HepG2 (cell line): ENCODE results near the gene ANKRD22. TPM values are rescaled to one million over a fixed set of nuclear protein-coding genes. Genes with fewer than 3 reads are reported as not detected.

Experiments
- ATAC-seq: fragments of 200-7000 bp; cut with Tn5 transposase; 3 replicates; pipeline ENCODE4 v1.9.1; 2020; ENCODE audit warnings: mild to moderate bottlenecking, moderate library complexity
- BruUV-seq: library from RNA; stranded (reverse); fragments of 400-500 nt; replicated peaks from 2 replicates; lab custom pipeline; 2021; lab: Mats Ljungman, UMichigan
- CTCF ChIA-PET: fragments of 300-600 bp; formaldehyde crosslinking; extraction: SDS; loops from one replicate; lab custom pipeline; 2021; ENCODE audit warnings: low total read pairs, inconsistent platforms, low intra/inter-chr PET ratio; lab: Yijun Ruan, JAX
- POLR2A ChIA-PET: fragments of 350-600 bp; sonication (Branson Sonifier 250); formaldehyde crosslinking; loops from one replicate; lab custom pipeline; 2020; ENCODE audit warnings: antibody characterized with exemption, inconsistent platforms; lab: Yijun Ruan, JAX
- DNase-seq: peaks from one replicate; pipeline ENCODE4 v3.0.0-alpha.2; 2015; ENCODE audit warnings: low spot score
- FAIRE-seq: peaks from 3 replicates; lab custom pipeline; 2011; peaks lifted over from hg19 to GRCh38; lab: Jason Lieb, UNC
- H2AFZ ChIP-seq: one replicate; pipeline ENCODE4 v1.6.1; 2011; ENCODE audit warnings: low read length, inconsistent platforms
- H3K27ac ChIP-seq: fragments of 300-600 bp; 3 replicates; pipeline ENCODE4 v1.8.0; 2011; ENCODE audit warnings: mixed run types, mild to moderate bottlenecking, mixed read lengths, low read length, inconsistent platforms; ENCODE audit not compliant: insufficient read depth; ENCODE audit errors: extremely low read length
- H3K27me3 ChIP-seq, 2 experiments: fragments of 200-600 bp in 1 of 2; 2 replicates in 1 of 2; 3 replicates in 1 of 2; pipeline versions ENCODE4 v1.6.0 to v1.8.0; 2011; ENCODE audit warnings: low read length in 2 of 2, mild to moderate bottlenecking in 2 of 2, moderate library complexity in 2 of 2, inconsistent platforms in 1 of 2; ENCODE audit not compliant: insufficient read depth in 2 of 2, control insufficient read depth in 1 of 2
- H3K36me3 ChIP-seq, 2 experiments: fragments of 200-600 bp in 1 of 2; replicated peaks in 1 of 2; 2 replicates in 1 of 2; 3 replicates in 1 of 2; pipeline versions ENCODE4 v1.5.1 to v1.8.0; 2011; ENCODE audit warnings: low read length in 2 of 2, inconsistent platforms in 1 of 2; ENCODE audit not compliant: insufficient read depth in 2 of 2, control insufficient read depth in 1 of 2
- H3K4me1 ChIP-seq: 2 replicates; pipeline ENCODE4 v1.5.1; 2012; ENCODE audit warnings: low read length, inconsistent platforms; ENCODE audit not compliant: insufficient read depth
- H3K4me2 ChIP-seq: 2 replicates; pipeline ENCODE4 v1.6.0; 2011; ENCODE audit warnings: low read depth, low read length, inconsistent platforms
- H3K4me3 ChIP-seq, 3 experiments: fragments of 200-600 bp in 1 of 3; sonication (generic), shearing (Covaris generic) in 1 of 3; replicated peaks in 1 of 3; 2 replicates each; pipeline ENCODE4 v1.5.1; 2011 to 2016; ENCODE audit warnings: low read length in 3 of 3, inconsistent platforms in 2 of 3, low read depth in 2 of 3, mild to moderate bottlenecking in 2 of 3, control low read depth in 1 of 3, mixed read lengths in 1 of 3; ENCODE audit not compliant: insufficient read depth in 1 of 3
- H3K79me2 ChIP-seq: one replicate; pipeline ENCODE4 v1.6.1; 2011; ENCODE audit warnings: low read length, inconsistent platforms; ENCODE audit not compliant: insufficient read depth
- H3K9ac ChIP-seq: 2 replicates; pipeline ENCODE4 v1.6.0; 2011; ENCODE audit warnings: mild to moderate bottlenecking, low read depth, low read length, inconsistent platforms; ENCODE audit not compliant: insufficient read depth
- H3K9me3 ChIP-seq: 2 replicates; pipeline ENCODE4 v1.5.1; 2012; ENCODE audit warnings: mild to moderate bottlenecking, low read length
- H4K20me1 ChIP-seq: 2 replicates; pipeline ENCODE4 v1.6.0; 2011; ENCODE audit warnings: inconsistent platforms, mild to moderate bottlenecking, low read length, moderate library complexity; ENCODE audit not compliant: insufficient read depth
- AGO1 ChIP-seq: fragments of 200-400 bp; formaldehyde crosslinking; IDR thresholded peaks from 2 replicates; pipeline ENCODE4 v1.6.1; 2017; ENCODE audit warnings: mild to moderate bottlenecking, low read depth, low read length, moderate library complexity; ENCODE audit not compliant: poor library complexity, severe bottlenecking
- BRD4 ChIP-seq: sonication (generic); formaldehyde crosslinking; IDR thresholded peaks from 2 replicates; pipeline ENCODE4 v1.4.0; 2020; ENCODE audit warnings: missing genetic modification reagents
- CEBPG ChIP-seq: IDR thresholded peaks from 2 replicates; pipeline ENCODE4 v1.6.1; 2016
- HDAC2 ChIP-seq: sonication (generic); formaldehyde crosslinking; IDR thresholded peaks from 2 replicates; pipeline ENCODE4 v1.4.0; 2020; ENCODE audit warnings: missing genetic modification reagents
- HDAC6 ChIP-seq: fragments of 200-600 bp; sonication (generic); IDR thresholded peaks from 2 replicates; pipeline ENCODE4 v1.7.0; 2017; ENCODE audit warnings: mild to moderate bottlenecking, antibody characterized with exemption, low read length, low read depth
- JARID2 ChIP-seq: sonication (generic); formaldehyde crosslinking; IDR thresholded peaks from 2 replicates; pipeline ENCODE4 v1.8.1; 2023; ENCODE audit warnings: missing genetic modification reagents, inconsistent platforms; ENCODE audit not compliant: insufficient replicate concordance
- NCOA5 ChIP-seq: sonication (generic); formaldehyde crosslinking; IDR thresholded peaks from 2 replicates; pipeline ENCODE4 v1.4.0; 2020; ENCODE audit warnings: missing genetic modification reagents
- NCOR1 ChIP-seq: fragments of 200-600 bp; sonication (generic); IDR thresholded peaks from 2 replicates; pipeline ENCODE4 v1.7.0; 2017; ENCODE audit warnings: antibody characterized with exemption, low read length, borderline replicate concordance
- POLR2AphosphoS5 ChIP-seq: IDR thresholded peaks from 2 replicates; pipeline ENCODE4 v1.6.1; 2012; ENCODE audit warnings: low read depth, low read length
- RFX5 ChIP-seq: IDR thresholded peaks from 2 replicates; pipeline ENCODE4 v1.6.1; 2011; ENCODE audit warnings: low read depth, low read length, improper control_type of control experiment
- SALL2 ChIP-seq: sonication (generic); formaldehyde crosslinking; IDR thresholded peaks from 2 replicates; pipeline ENCODE4 v1.8.1; 2023; ENCODE audit warnings: mild to moderate bottlenecking, missing genetic modification reagents, inconsistent platforms
- SNRNP70 ChIP-seq: fragments of 200-400 bp; formaldehyde crosslinking; IDR thresholded peaks from 2 replicates; pipeline ENCODE4 v1.6.1; 2017; ENCODE audit warnings: mild to moderate bottlenecking, low read depth, low read length, moderate library complexity
- THAP11 ChIP-seq: IDR thresholded peaks from 2 replicates; pipeline ENCODE4 v1.6.1; 2016; ENCODE audit warnings: missing biosample characterization, missing genetic modification reagents
- ZFP41 ChIP-seq: sonication (generic); formaldehyde crosslinking; IDR thresholded peaks from 2 replicates; pipeline ENCODE4 v1.4.0; 2020; ENCODE audit warnings: mild to moderate bottlenecking, missing genetic modification reagents, borderline replicate concordance
- ZNF207 ChIP-seq: fragments of 450-650 bp; IDR thresholded peaks from 2 replicates; pipeline ENCODE4 v1.6.1; 2016; ENCODE audit warnings: antibody characterized with exemption, borderline replicate concordance
- ZNF530 ChIP-seq: sonication (generic); formaldehyde crosslinking; IDR thresholded peaks from 2 replicates; pipeline ENCODE4 v1.5.0; 2020; ENCODE audit warnings: low read depth, mild to moderate bottlenecking, missing genetic modification reagents
- ZNF75D ChIP-seq: sonication (generic); formaldehyde crosslinking; IDR thresholded peaks from 2 replicates; pipeline ENCODE4 v1.8.1; 2023; ENCODE audit warnings: missing genetic modification reagents, mild to moderate bottlenecking, borderline replicate concordance
- WGBS: methylation state at CpG from one replicate; pipeline ENCODE4 v1.1.6; 2017; ENCODE audit warnings: low lambda C conversion rate; 5-methylcytosine and 5-hydroxymethylcytosine counted together
- in situ Hi-C: cut with HindIII; loops from 2 replicates; pipeline ENCODE4 v1.10.0; 2017; ENCODE audit warnings: low pct_unique_long_range_greater_than_20kb; ENCODE audit not compliant: extremely low pct_ligation_motif_present
- intact Hi-C: fragments of 100-400 bp; cut with micrococcal nuclease; formaldehyde crosslinking; loops from one replicate; pipeline ENCODE4 v1.10.0; 2022; ENCODE audit not compliant: unreplicated experiment
- polyA plus RNA-seq, 8 experiments: library from polyadenylated mRNA; depleted of rRNA in 3 of 8; stranded (reverse) in 7 of 8; unstranded in 1 of 8; fragments of >200 nt; fragmentation: Illumina TruSeq in 4 of 8; extraction: Trizol in 4 of 8; gene quantifications; 2 replicates each; pipeline versions ENCODE4 v1.2.1 to v1.2.3, GENCODE V29; 2011 to 2016; ENCODE audit warnings: low read depth in 4 of 8, missing spikeins in 1 of 8, mixed read lengths in 1 of 8; ENCODE audit not compliant: insufficient read depth in 1 of 8
- total RNA-seq, 5 experiments: library from RNA; depleted of rRNA; stranded (reverse); fragments of >200 nt; fragmentation: Illumina TruSeq; extraction: Trizol; gene quantifications; 2 replicates each; pipeline ENCODE4 v1.2.3, GENCODE V29; 2016; ENCODE audit warnings: low read depth in 1 of 5
- TF ChIP-seq, protein P1 (sequence below): sonication (generic); formaldehyde crosslinking; IDR thresholded peaks from 2 replicates; pipeline ENCODE4 v1.4.0; 2020; ENCODE audit warnings: mild to moderate bottlenecking, missing genetic modification reagents
- TF ChIP-seq, protein P2 (sequence below): IDR thresholded peaks from 2 replicates; pipeline ENCODE4 v1.6.1; 2012; ENCODE audit warnings: inconsistent platforms
- TF ChIP-seq, protein P3 (sequence below): sonication (generic); formaldehyde crosslinking; IDR thresholded peaks from 2 replicates; pipeline ENCODE4 v1.8.0; 2022; ENCODE audit warnings: low read depth, missing genetic modification reagents

ANKRD22 gene
- total and polyA plus RNA-seq, 2 of the 13 experiments (the other 11 are each of a cell fraction or from before 2014, with no cell fraction given) = not detected

DNA sequence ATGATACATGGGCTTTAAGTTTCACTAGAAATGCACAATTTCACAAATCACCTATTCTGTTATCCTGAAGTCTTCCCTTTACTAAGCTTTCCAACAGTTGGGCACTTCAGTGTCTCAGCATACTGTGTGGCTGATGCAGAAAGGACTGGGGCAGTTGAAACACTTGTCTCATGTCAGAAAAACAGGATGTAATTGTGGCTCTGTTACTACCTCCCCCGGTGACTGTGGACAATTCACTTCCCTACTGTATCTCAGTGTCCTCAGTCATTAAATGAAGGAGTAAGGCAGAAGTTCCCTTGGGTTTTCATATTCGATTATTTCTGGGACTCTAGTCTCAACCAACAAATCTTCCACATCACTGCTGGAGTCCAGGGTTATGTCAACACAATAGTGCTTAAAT lies 17.9 kb downstream of the ANKRD22 start:
- 0% methylated on average over 2 of the region's 2 CpGs for WGBS
- H2AFZ ChIP-seq = no peak overlapping the region
- H3K79me2 ChIP-seq = no peaks in the 10 kb centered on the region
- no peaks in the 10 kb centered on the region for H4K20me1 ChIP-seq
- ChIA-PET POLR2A (no interaction called here), CTCF (no interaction called here)
- intact Hi-C loops (loop anchor here (2.0 kb wide), 3 partner anchors 47 to 383 kb away; partner anchors contain the start of gene STAMBPL1), in situ Hi-C loops (loop anchor here (25.0 kb wide), 1 partner anchor 379 kb away; the partner anchor contains the start of gene CH25H)
- FAIRE-seq (no peak), ATAC-seq (no peak), DNase-seq (no peak)
- H3K27ac ChIP-seq = no peak overlapping the region
- H3K4me2 ChIP-seq = no peak overlapping the region
- H3K4me1 ChIP-seq = no peaks in the 10 kb centered on the region
- H3K27me3 ChIP-seq = no peaks in the 10 kb centered on the region
- H3K4me3 ChIP-seq = no peak overlapping the region
- no peaks in the 10 kb centered on the region for H3K36me3 ChIP-seq
- BruUV-seq = no TSS peak
- H3K9ac ChIP-seq = no peak overlapping the region
- no peak for TF ChIP-seq ZNF207
- TF ChIP-seq JARID2 = no peak
- no peak for TF ChIP-seq HDAC2
- no peak for TF ChIP-seq HDAC6
- TF ChIP-seq, protein P1, sequence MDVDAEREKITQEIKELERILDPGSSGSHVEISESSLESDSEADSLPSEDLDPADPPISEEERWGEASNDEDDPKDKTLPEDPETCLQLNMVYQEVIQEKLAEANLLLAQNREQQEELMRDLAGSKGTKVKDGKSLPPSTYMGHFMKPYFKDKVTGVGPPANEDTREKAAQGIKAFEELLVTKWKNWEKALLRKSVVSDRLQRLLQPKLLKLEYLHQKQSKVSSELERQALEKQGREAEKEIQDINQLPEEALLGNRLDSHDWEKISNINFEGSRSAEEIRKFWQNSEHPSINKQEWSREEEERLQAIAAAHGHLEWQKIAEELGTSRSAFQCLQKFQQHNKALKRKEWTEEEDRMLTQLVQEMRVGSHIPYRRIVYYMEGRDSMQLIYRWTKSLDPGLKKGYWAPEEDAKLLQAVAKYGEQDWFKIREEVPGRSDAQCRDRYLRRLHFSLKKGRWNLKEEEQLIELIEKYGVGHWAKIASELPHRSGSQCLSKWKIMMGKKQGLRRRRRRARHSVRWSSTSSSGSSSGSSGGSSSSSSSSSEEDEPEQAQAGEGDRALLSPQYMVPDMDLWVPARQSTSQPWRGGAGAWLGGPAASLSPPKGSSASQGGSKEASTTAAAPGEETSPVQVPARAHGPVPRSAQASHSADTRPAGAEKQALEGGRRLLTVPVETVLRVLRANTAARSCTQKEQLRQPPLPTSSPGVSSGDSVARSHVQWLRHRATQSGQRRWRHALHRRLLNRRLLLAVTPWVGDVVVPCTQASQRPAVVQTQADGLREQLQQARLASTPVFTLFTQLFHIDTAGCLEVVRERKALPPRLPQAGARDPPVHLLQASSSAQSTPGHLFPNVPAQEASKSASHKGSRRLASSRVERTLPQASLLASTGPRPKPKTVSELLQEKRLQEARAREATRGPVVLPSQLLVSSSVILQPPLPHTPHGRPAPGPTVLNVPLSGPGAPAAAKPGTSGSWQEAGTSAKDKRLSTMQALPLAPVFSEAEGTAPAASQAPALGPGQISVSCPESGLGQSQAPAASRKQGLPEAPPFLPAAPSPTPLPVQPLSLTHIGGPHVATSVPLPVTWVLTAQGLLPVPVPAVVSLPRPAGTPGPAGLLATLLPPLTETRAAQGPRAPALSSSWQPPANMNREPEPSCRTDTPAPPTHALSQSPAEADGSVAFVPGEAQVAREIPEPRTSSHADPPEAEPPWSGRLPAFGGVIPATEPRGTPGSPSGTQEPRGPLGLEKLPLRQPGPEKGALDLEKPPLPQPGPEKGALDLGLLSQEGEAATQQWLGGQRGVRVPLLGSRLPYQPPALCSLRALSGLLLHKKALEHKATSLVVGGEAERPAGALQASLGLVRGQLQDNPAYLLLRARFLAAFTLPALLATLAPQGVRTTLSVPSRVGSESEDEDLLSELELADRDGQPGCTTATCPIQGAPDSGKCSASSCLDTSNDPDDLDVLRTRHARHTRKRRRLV (CRISPR knock-in tag) = no peak
- TF ChIP-seq RFX5 = no peak
- TF ChIP-seq SALL2 (CRISPR knock-in tag) = no peak
- no peak for TF ChIP-seq SNRNP70
- TF ChIP-seq ZNF530 = no peak
- TF ChIP-seq, protein P2, sequence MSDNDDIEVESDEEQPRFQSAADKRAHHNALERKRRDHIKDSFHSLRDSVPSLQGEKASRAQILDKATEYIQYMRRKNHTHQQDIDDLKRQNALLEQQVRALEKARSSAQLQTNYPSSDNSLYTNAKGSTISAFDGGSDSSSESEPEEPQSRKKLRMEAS = no peak
- TF ChIP-seq THAP11 (CRISPR knock-in tag) = no peak
- TF ChIP-seq CEBPG (CRISPR knock-in tag) = no peak
- TF ChIP-seq POLR2AphosphoS5 = no peak
- TF ChIP-seq AGO1 = no peak
- TF ChIP-seq ZNF75D (CRISPR knock-in tag) = no peak
- TF ChIP-seq BRD4 (CRISPR knock-in tag) = no peak
- TF ChIP-seq NCOA5 (CRISPR knock-in tag) = no peak
- TF ChIP-seq, protein P3, sequence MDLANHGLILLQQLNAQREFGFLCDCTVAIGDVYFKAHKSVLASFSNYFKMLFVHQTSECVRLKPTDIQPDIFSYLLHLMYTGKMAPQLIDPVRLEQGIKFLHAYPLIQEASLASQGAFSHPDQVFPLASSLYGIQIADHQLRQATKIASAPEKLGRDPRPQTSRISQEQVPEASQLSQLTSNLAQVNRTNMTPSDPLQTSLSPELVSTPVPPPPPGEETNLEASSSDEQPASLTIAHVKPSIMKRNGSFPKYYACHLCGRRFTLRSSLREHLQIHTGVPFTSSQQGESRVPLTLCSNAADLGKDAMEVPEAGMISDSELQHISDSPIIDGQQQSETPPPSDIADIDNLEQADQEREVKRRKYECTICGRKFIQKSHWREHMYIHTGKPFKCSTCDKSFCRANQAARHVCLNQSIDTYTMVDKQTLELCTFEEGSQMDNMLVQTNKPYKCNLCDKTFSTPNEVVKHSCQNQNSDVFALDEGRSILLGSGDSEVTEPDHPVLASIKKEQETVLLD (CRISPR knock-in tag) = no peak
- TF ChIP-seq NCOR1 = no peak
- TF ChIP-seq ZFP41 (CRISPR knock-in tag) = no peak
- no peaks in the 10 kb centered on the region for H3K9me3 ChIP-seq
